ENCODE measurements around the gene TBX15.

Gene TBX15

GRCh38 chr1:118913818-118914217, 74.3 kb downstream of the TBX15 start:
- no peak for ATAC-seq
- TF ChIP-seq ZC3H10 (CRISPR knock-in tag; IDR thresholded peaks at IDR 0.05) (no peak), GLIS3 (CRISPR knock-in tag; IDR thresholded peaks at IDR 0.05) (no peak), CSDC2 (CRISPR knock-in tag; IDR thresholded peaks at IDR 0.05) (no peak), TCF4 (CRISPR knock-in tag; IDR thresholded peaks at IDR 0.05; ENCODE audit: borderline replicate concordance) (no peak), BACH2 (CRISPR knock-in tag; IDR thresholded peaks at IDR 0.05; ENCODE audit: borderline replicate concordance) (no peak), ISL1 (CRISPR knock-in tag; IDR thresholded peaks at IDR 0.05) (no peak), CREB5 (CRISPR knock-in tag; IDR thresholded peaks at IDR 0.05; ENCODE audit: low read depth) (no peak), OSR1 (CRISPR knock-in tag; IDR thresholded peaks at IDR 0.05) (no peak), ZNF565 (CRISPR knock-in tag; conservative IDR thresholded peaks at IDR 0.05; ENCODE audit: low read depth) (no peak), TOX (CRISPR knock-in tag; IDR thresholded peaks at IDR 0.05; ENCODE audit: borderline replicate concordance) (no peak), PPARA (CRISPR knock-in tag; IDR thresholded peaks at IDR 0.05; ENCODE audit: borderline replicate concordance) (no peak), TSHZ2 (CRISPR knock-in tag; IDR thresholded peaks at IDR 0.05) (no peak), ARNTL (CRISPR knock-in tag; IDR thresholded peaks at IDR 0.05; ENCODE audit: borderline replicate concordance, low read depth) (no peak), ZFP30 (CRISPR knock-in tag; IDR thresholded peaks at IDR 0.05) (no peak)

GRCh38 chr1:118912574-118912973, 75.6 kb downstream of the TBX15 start:
- TF ChIP-seq ZNF565 (CRISPR knock-in tag; conservative IDR thresholded peaks at IDR 0.05; ENCODE audit: low read depth) (no peak), ISL1 (CRISPR knock-in tag; IDR thresholded peaks at IDR 0.05) (no peak), CSDC2 (CRISPR knock-in tag; IDR thresholded peaks at IDR 0.05) (no peak), GLIS3 (CRISPR knock-in tag; IDR thresholded peaks at IDR 0.05) (no peak), ZNF8 (CRISPR knock-in tag; IDR thresholded peaks at IDR 0.05) (no peak), TSHZ2 (CRISPR knock-in tag; IDR thresholded peaks at IDR 0.05) (no peak), CREB5 (CRISPR knock-in tag; IDR thresholded peaks at IDR 0.05; ENCODE audit: low read depth) (no peak), ZFP3 (CRISPR knock-in tag; IDR thresholded peaks at IDR 0.05) (no peak), ZNF70 (CRISPR knock-in tag; IDR thresholded peaks at IDR 0.05) (no peak), ZFP30 (CRISPR knock-in tag; IDR thresholded peaks at IDR 0.05) (no peak), ARNTL (CRISPR knock-in tag; IDR thresholded peaks at IDR 0.05; ENCODE audit: borderline replicate concordance, low read depth) (no peak), TOX (CRISPR knock-in tag; IDR thresholded peaks at IDR 0.05; ENCODE audit: borderline replicate concordance) (no peak), PPARA (CRISPR knock-in tag; IDR thresholded peaks at IDR 0.05; ENCODE audit: borderline replicate concordance) (no peak), ZC3H10 (CRISPR knock-in tag; IDR thresholded peaks at IDR 0.05) (no peak), TCF4 (CRISPR knock-in tag; IDR thresholded peaks at IDR 0.05; ENCODE audit: borderline replicate concordance) (no peak), SNAI2 (CRISPR knock-in tag; IDR thresholded peaks at IDR 0.05) (no peak), BACH2 (CRISPR knock-in tag; IDR thresholded peaks at IDR 0.05; ENCODE audit: borderline replicate concordance) (no peak)
- TF ChIP-seq, protein P1, sequence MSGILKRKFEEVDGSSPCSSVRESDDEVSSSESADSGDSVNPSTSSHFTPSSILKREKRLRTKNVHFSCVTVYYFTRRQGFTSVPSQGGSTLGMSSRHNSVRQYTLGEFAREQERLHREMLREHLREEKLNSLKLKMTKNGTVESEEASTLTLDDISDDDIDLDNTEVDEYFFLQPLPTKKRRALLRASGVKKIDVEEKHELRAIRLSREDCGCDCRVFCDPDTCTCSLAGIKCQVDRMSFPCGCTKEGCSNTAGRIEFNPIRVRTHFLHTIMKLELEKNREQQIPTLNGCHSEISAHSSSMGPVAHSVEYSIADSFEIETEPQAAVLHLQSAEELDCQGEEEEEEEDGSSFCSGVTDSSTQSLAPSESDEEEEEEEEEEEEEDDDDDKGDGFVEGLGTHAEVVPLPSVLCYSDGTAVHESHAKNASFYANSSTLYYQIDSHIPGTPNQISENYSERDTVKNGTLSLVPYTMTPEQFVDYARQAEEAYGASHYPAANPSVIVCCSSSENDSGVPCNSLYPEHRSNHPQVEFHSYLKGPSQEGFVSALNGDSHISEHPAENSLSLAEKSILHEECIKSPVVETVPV (CRISPR knock-in tag; IDR thresholded peaks at IDR 0.05): no peak
- ATAC-seq: no peak

- no peak for ATAC-seq
- TF ChIP-seq TCF4 (CRISPR knock-in tag; IDR thresholded peaks at IDR 0.05; ENCODE audit: borderline replicate concordance) (no peak), OSR1 (CRISPR knock-in tag; IDR thresholded peaks at IDR 0.05) (no peak), ZNF70 (CRISPR knock-in tag; IDR thresholded peaks at IDR 0.05) (no peak), ARNTL (CRISPR knock-in tag; IDR thresholded peaks at IDR 0.05; ENCODE audit: borderline replicate concordance, low read depth) (no peak), ZFP3 (CRISPR knock-in tag; IDR thresholded peaks at IDR 0.05) (no peak), ZC3H10 (CRISPR knock-in tag; IDR thresholded peaks at IDR 0.05) (no peak), BACH2 (CRISPR knock-in tag; IDR thresholded peaks at IDR 0.05; ENCODE audit: borderline replicate concordance) (no peak), ZFP30 (CRISPR knock-in tag; IDR thresholded peaks at IDR 0.05) (no peak), RARB (CRISPR knock-in tag; IDR thresholded peaks at IDR 0.05) (no peak), TOX (CRISPR knock-in tag; IDR thresholded peaks at IDR 0.05; ENCODE audit: borderline replicate concordance) (no peak), PATZ1 (CRISPR knock-in tag; IDR thresholded peaks at IDR 0.05; ENCODE audit: borderline replicate concordance) (no peak), SNAI2 (CRISPR knock-in tag; IDR thresholded peaks at IDR 0.05) (no peak), ISL1 (CRISPR knock-in tag; IDR thresholded peaks at IDR 0.05) (no peak), POU6F1 (CRISPR knock-in tag; IDR thresholded peaks at IDR 0.05; ENCODE audit: borderline replicate concordance, low read depth) (no peak), CSDC2 (CRISPR knock-in tag; IDR thresholded peaks at IDR 0.05) (no peak)
Measured at GRCh38 chr1:118911571-118911970, 76.6 kb downstream of the TBX15 start.
